SIG-M5 treated with dmso at 0.1 percent for 504 hours (cell line): ENCODE measurements around the gene CSNK1G1.

ENCODE experiments used
- DNase-seq: peaks from one replicate; lab custom pipeline; 2025; ENCODE audit not compliant: unreplicated experiment; lab: John Stamatoyannopoulos, UW

Gene CSNK1G1

DNA sequence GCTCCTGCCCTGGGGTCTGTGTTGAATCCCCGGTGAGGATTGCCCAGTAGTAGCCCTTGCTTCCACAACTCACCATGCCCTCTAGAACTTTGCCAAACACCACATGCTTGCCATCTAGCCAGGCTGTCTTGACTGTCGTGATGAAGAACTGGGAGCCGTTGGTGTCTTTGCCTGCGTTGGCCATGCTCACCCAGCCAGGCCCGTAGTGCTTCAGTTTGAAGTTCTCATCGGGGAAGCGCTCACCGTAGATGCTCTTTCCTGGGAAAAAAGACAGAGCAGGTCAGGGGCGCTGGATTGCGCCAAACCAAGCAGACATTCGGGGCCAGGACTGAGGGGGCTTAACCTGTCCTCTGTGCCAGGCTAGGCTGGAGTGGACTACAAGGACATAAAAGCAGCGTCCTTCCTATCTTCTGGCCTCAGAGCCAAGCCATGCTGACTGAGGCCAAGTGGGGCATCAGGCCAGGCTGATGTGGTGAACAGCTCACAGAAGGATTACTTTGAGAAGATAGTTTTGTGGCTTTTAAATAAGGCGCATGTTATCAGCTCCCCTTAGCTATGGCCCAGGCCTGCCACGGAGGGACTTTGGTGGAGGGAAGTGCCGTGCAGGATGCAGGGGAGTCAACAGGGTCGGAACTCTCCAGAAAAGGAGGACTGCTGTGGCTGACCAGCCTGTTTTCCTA, 199.2 kb downstream of the CSNK1G1 start:
- DNase-seq = no peak

DNA sequence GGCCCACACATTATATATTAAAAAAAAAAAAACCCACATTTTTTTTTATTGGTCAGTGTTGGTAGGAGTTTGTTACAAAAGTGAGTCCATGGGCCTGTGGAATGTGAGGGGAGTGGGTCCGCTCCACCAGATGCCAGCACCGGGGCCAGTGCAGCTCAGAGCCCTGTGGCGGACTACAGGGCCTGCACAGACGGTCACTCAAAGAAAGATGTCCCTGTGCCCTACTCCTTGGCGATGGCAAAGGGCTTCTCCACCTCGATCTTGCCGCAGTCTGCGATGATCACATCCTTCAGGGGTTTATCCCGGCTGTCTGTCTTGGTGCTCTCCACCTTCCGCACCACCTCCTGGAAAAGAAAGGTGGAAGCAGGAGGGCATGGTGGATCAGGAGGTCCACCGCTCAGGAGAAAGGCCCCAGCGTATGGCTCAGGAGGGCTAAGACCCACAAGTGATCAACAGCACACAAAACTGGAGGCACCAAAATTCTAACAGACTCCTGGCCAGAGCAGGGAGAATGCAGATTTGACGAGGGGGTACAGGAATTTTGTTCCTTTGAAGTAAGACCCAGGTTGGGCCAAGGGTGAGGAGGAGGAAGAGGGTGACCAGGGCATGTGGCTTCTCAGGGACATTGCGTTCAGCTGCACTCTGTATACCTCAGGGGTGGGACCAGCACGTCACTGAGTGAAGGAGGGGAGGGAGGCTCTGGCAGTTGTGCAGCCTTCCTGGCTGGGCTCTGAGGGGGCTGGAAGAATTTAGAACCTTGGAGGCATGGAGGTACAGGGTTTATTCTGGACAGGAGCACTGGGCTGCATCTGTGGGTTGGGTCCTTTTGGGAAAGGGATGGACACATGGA, 199.9 kb downstream of the CSNK1G1 start:
- DNase-seq = no peak

DNA sequence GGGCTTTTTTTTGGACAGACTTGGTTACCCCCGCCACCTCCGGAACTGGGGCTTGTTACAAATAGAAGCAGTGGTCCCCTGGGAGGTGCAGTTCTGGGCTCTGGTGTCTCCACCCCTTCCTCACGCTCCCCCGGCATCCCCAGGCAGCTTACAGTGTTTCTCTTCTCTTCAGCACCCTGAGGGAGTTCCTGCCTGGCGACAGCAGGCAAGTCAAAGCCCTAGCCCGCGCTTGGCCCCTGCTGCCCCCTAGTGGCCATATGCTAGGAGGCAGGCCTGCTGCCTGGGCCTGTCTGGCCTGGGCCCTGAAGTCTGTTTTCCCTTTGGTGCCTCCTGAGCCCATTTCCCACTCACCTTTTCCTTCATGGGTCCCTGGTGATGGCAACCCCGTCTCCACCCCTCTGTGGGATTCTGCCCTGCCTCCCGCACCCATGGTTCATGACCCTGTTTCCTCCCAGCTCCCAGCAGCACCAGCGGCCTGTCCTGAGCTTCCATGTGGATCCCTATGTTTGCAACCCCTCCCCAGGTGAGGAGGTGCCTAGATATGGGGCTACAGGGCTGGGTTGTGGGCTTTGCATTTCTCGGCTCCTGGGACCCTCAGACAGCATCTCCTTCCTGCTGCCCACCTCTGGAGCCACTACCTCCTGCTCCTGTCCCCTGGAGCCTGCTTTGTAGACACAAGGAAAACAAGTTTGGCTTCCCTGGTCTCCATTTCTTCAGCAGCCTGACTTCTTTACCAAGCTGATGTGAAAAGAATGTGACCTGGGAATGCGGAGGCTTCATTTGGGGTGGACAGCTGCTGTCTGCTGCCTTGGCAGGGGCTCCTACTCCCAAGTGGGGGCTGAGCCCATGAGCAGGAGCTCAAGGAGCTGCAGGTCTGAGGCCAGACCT, 202.2 kb downstream of the CSNK1G1 start:
- peak; percentile 82 for DNase-seq

DNA sequence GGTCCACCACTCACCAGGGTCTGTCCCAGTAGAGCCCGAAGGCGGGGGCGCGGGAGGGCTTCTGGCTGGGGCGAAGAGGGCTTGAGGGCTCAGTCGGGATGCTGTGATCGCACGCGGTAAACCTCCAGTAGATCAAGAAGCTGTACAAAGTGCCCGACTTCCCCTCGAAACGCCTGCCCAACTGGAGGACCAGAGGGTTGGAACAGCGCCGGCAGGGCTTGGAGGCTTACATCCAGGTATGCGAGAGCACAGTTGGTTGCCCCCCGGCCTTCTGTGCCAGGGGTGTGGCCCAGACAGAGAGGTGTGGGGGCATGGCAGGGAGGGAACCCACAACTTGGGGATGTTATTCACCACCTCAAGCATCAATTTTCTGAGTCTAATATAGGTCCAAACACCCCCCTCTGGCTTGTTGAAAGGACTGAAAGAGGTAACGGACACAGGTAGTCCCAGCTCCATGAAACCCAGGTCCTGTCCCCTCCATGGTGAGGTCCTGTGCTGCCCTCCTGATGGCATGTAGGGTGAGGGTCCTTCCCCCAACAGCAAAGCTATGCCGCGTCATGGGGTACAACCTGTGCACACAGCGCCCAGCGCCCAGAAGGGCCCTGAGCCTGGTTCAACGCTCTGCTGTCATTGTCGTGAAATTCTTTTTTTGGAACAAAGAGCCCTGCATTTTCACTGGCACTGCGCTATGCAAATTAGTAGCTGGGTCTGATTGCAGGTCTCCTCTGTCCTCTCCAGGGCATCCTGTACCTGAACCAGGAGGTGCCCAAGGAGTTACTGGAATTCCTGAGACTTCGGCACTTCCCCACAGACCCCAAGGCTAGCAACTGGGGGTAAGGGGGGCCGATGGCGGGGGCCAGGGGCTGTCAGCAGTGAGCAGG, 203.2 kb downstream of the CSNK1G1 start:
- DNase-seq = no peak

DNA sequence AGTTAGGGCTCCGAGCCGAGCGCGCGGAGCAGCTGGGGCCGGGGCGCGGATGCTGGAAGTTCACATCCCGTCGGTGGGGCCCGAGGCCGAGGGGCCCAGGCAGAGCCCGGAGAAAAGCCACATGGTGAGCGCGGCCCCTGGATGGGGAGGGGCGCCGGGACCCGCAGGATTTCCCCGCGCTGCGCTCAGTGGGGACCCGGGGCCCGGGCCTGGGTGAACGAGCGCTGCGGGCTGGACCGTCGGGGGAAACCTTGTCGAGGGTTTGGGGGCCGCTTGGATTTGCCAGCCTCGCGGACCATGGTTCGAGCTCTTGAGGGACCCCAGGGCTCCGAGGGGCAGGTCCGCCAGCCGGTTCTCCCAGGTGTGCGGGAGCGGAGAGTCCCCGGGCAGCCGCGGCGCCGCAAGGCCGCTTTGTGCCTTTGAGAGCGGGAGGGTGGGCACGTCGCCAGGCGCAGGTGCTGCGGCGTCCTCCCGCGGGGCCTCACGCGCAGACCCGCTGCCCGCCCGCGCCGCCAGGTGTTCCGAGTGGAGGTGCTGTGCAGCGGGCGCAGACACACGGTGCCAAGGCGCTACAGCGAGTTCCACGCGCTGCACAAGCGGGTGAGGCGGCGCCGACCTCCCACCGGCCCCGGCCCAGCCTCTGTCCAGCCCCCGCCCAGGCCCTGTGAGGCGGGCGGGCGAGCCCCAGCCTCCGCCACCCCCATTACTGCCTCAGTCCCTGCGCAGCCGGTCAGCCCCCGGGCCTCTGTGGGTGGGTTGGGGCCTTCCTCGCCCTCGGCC, 204.1 kb downstream of the CSNK1G1 start, which contains the start of gene SNX22:
Gene SNX22, plus strand, starts transcription at position 5 of the 780 bp plus-strand sequence. Its CDS starts 45 bp downstream, at position 50.
- DNase-seq = no peak

DNA sequence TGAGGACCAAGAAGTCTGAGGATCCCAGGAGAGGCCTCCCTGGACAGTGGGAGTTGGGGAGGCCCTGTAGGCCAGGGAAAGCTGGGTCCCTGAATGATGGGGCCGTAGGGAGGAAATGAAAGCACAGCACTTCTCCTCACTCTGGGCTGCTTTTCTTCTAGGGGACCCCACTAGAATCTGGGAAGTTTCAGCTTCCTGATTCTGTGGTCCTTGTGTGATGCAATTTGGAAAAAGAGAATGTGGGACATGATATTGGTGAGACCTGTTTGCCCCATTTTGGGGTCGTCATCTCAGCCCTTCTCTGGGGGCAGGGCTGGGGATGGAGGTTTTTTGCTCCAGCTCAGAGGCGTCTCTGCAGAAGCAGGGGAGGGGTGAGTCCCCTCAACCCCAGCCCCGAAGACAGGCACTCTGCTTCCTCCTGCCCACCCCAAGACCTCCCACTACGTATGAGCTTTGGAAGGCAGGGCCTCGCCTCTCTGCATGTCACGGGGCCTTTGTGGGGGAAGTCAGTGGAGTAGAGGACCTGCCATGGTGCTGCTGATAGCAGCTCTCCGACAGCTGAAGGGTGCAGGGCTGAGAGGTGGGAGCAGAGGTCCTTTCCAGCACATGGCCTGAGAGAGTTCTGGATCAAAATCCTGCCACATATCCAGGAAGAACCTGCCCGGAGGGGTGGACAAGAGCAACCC, 205.9 kb downstream of the CSNK1G1 start:
- peak; percentile 18 for DNase-seq

DNA sequence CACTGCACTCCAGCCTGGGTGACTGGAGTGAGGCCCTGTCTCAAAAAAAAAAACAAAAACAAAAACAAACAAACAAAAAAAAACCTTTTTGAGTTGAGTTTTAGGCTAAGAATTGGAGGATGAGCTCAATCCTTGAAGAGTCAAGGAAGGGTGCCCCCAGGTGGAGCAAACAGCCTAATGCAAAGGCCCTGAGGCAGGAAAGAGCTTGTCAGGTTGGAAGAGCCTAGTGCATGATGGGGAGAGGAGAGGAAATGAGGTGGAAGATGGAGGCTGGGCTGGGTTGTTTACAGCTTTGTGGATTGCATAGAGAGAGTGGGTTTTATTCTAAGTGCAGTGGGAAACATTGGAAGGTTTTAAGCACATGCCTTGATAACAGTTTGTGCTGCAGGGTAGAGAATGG, 206.5 kb downstream of the CSNK1G1 start:
- DNase-seq = peak; percentile 29

DNA sequence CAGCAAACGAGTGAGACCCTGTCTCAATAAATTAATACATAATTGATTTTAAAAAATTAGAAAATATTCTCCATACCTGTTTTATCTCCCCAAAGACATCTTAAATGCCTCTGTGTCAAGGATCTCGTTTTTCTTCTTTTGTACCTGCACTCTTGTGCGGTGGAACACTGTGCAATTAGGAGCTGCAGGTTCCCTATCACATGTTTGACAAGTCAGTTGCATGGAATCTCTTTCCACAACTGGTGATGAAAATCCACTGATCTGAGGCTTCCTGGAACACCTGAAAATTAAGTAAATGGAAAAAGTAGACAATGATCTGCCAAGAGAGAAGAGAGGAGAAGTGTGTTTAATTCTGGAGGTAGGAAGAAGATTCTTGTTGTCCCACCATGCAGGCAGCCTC, 207.4 kb downstream of the CSNK1G1 start:
- no peak for DNase-seq

DNA sequence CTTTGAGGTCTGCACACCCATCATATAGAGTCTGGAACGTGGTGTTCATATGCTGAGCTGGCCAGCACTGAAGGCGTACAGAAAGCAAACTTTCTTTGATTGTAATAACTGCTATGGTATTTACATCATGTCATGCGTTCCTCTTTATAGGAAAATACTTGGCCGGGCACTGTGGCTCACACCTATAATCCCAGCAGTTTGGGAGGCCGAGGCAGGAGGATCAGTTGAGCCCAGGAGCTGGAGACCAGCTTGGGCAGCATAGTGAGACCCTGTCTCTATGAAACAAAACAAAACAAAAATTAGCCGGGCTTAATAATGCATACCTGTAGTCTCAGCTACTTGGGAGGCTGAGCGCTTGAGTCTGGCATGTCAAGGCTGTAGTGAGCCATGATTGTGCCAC, 207.8 kb downstream of the CSNK1G1 start:
- DNase-seq = no peak

DNA sequence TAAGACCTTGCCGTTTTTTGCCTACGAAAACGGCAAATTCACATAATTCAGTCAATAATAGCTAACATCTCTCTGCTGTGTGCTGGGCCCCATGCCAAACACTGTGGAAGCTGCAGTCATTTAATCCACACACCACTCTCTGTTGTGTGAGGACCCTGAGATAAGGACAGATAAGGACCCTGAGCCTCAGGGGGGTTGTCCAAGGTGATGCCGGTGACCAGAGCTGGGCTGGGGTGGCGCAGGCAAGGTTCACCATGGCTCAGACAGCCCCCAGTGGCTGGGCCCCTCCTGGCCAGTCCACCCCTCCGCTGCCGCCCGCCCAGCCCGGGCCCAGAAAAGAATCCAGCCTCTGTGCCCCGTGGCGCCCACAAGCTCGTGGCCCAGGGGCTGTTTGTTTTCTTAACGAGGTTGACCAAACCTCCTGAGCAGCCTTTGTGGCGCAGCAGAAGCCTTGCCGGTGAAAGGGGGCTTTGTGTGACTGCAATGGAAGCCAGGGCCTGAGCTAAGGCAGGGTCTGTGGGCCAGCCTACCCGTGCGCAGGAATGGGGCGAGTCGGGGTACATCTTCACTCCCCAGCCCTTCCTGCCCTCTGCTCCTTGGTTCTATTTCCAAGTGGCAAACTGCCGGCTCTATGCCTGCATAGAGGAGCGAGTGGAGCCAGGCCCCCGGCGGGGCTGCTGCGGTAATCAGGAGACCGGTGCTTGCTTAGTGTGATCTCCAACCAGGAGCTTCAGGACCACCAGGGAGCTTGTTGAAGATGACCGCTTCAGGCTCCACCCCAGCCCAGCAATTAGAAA, 208.9 kb downstream of the CSNK1G1 start:
- DNase-seq = no peak

DNA sequence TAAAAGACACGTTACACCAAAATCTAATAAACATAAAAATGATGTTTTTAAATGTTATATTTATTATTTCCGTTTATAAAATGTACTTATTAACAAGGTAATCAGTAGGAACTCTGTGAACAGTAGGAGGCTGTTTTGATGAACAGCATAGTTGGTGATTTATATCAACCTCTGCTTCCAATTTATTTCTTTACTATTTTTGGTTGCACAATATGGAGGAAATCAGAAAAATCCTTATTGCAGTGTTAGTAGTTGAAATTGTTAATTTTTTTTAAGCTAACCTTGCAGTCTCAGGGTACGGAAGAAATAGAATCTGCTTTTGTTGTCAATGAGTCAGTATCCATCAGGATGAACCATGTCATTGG, 209.5 kb downstream of the CSNK1G1 start:
- DNase-seq = no peak

DNA sequence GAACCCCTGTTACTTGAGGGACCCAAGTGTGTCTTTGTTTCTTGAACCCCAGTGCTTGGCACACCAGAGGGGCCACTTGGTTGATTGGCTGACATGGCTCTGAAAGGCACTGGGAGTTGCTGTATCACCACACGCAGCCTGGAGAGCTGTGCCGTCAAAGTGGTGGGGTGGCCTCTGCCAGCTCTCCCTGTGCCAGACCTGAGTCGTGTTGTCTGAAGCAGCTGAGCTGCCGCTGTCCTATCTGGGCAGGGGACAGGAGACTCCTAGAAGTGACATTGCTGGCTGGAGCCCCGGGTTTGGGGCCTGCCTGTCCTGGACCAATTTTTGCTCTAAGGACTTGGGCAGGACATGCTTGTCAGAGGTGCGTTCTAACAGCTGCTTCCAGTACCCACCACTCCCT, 209.9 kb downstream of the CSNK1G1 start:
- DNase-seq = no peak

DNA sequence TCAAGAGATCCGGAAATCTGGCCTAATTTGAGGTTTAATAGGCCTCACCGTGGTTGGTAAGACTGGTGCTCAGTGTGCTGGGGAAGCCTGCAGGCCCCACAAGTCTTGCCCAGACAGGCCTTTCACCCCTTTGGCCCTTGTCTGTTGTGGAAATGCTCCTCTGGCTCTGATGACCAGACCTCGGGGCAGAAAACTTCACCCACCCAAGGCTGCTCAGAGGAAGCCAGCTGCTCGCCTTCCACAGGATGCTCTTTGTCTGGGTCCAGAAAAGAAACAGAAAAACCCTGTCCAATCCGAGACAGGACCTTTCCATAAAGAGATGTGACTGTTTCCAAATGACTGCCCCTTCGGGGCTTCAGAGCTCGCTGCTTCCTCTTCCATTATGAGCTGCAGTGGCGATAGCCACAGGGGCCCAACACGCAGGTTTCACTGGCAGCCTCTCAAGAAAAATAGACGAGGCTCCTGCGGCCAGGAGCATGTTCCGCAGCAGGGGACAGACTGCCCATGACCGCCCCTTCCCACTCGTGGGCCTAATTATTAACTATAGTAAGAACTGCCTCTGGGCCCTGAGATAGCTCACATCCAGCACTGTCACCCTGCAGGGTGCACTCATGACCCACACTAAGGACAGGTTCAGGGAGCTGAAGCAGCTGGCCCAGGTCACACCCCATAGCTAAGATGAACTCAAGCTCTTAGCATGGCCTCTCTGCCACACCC, 211.2 kb downstream of the CSNK1G1 start:
- DNase-seq = no peak

DNA sequence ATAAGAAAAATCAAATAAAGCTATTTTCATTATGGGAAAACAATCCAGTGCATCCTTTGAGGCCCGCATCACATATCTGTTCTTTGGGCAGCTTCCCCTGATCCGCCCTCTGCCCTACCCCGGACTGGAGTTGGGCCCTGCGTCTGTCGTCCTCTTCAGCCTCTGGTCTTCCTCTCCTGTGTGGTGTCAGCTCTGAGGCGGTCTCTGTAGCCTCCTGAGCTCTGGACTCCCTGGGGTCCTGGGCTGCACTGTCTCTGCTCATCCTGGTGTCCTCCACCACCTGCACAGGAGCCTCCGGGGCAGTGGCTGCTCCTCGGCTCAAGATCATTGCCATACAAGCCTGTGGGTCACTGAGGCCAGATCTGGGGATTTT, 211.8 kb downstream of the CSNK1G1 start:
- no peak for DNase-seq

DNA sequence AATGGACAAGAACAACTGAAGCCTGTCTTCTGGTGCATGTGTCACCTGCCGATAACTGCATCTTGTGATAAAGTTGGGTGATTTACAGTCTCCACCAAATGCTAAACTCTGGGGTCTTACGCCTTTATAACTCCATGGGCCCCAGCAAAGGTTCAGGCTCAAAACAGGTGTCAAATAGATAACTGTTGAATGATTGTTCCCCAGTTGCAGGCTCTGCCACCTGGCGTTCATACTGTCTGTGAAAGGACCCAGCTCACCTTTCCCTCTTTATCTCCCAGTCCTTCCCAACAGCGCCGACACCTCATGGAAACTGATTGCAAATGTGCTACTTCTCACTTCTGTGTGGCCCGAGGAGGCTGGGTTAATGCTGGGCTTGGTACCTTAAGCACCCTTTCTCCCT, 212.7 kb downstream of the CSNK1G1 start:
- no peak for DNase-seq

DNA sequence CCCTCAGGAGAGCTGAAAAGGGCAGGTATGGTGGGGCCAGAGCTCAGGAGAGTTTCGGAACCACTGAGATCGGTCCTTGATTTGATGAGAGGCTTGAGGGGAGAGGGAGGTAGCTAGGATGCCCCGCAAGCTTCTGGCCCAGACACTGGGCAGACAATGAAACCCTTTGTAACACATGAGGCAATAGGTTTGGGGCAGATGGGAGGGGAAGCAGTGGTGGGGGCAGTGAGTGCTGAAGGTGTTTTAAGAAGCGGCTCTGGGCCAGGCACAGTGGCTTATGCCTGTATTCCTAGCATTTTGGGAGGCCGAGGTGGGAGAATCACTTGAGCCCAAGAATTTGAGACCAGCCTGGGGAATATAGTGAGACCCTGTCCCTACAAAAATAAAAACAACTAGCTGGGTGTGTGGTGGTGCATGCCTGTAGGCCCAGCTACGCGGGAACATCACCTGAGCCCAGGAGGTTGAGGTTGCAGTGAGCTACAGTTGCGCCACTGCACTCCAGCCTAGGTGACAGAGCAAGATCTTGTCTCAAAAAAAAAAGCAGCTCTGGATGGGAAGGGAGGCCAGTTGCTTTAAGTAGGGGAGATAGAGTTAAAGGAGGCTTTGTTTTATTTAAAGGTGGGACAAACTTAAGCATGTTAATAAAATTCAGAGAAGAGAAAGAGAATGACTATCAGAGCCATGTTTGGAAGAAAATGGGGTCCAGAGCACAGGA, 214.0 kb downstream of the CSNK1G1 start:
- no peak for DNase-seq

DNA sequence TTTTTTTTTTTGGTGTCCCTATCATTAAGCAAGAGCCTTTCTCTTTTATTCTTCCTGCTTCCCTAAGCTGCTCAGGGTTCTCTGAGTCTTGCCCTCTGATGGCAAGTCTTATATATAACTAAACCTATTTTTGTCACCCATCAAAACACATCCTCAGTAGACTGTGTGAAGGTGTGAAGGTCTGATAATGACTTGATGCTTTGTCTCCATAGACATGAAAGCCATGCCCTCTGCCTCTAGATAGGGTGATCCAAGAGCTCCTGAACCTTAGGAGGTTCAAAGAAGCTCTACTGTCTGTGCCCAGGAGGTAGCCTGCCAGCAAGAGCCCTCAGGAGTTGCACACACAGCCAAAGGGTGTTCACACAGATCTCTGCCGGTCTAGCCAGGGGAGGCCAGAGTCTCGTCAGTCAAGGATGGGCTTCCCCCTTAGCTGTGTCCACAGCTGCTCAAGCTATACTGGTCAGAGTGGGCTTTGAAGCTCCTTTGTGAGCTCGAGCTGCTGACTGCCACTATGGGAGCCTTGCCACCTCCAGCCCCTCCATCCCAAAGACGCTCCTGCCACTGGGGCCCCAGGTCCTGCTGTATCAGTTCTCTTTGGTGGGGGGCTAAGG, 217.5 kb downstream of the CSNK1G1 start:
- DNase-seq = no peak
